Natural killer cell (primary cell): ENCODE measurements around the gene CTRB1. TPM values are rescaled to one million over a fixed set of nuclear protein-coding genes. Genes with fewer than 3 reads are reported as not detected.

ENCODE experiments used
- ATAC-seq, 3 donors: fragments of 150-1000 bp in 2 of 3; fragments of 200-7000 bp in 1 of 3; cut with Tn5 transposase; 1 replicate in 1 of 3; 2 replicates in 2 of 3; pipeline ENCODE4 v1.10.0; 2021; ENCODE audit warnings: mild to moderate bottlenecking in 2 of 3, moderate library complexity in 2 of 3
- DNase-seq, 2 donors: peaks; one replicate each; pipeline versions ENCODE4 v3.0.0 to v3.0.0-alpha.2; 2013 to 2021; ENCODE audit warnings: mixed read lengths in 1 of 2
- H3K27ac ChIP-seq: one replicate; pipeline ENCODE4 v1.5.1; 2013; ENCODE audit warnings: mild to moderate bottlenecking, low read length
- H3K27me3 ChIP-seq: one replicate; pipeline ENCODE4 v1.6.1; 2013; ENCODE audit warnings: low read length; ENCODE audit not compliant: control insufficient read depth, insufficient read depth
- H3K36me3 ChIP-seq: one replicate; pipeline ENCODE4 v1.6.1; 2013; ENCODE audit warnings: low read length; ENCODE audit not compliant: control insufficient read depth, insufficient read depth
- H3K4me1 ChIP-seq: one replicate; pipeline ENCODE4 v1.6.1; 2013; ENCODE audit warnings: low read length; ENCODE audit not compliant: control insufficient read depth, insufficient read depth
- H3K4me3 ChIP-seq: one replicate; pipeline ENCODE4 v1.5.1; 2013; ENCODE audit warnings: low read length
- H3K9me3 ChIP-seq: one replicate; pipeline ENCODE4 v1.6.1; 2013; ENCODE audit warnings: low read length; ENCODE audit not compliant: control insufficient read depth, insufficient read depth
- H3K27ac Mint-ChIP-seq, 2 donors: one replicate each; pipeline ENCODE4 v1.8.0; 2022; ENCODE audit warnings: mild to moderate bottlenecking in 2 of 2, mixed read lengths in 2 of 2, moderate library complexity in 1 of 2
- H3K27me3 Mint-ChIP-seq, 2 donors: one replicate each; pipeline ENCODE4 v1.8.0; 2022; ENCODE audit warnings: low read depth in 2 of 2, mixed read lengths in 2 of 2
- H3K36me3 Mint-ChIP-seq: one replicate; pipeline ENCODE4 v1.8.0; 2022; ENCODE audit warnings: mixed read lengths
- H3K4me1 Mint-ChIP-seq, 2 donors: one replicate each; pipeline ENCODE4 v1.8.0; 2022; ENCODE audit warnings: mixed read lengths in 2 of 2
- H3K4me3 Mint-ChIP-seq: one replicate; pipeline ENCODE4 v1.8.0; 2022; ENCODE audit warnings: mild to moderate bottlenecking, moderate library complexity, mixed read lengths
- H3K9me3 Mint-ChIP-seq, 2 donors: one replicate each; pipeline ENCODE4 v1.8.0; 2022; ENCODE audit warnings: mixed read lengths in 2 of 2
- CTCF ChIP-seq: fragments of 200-600 bp; IDR thresholded peaks from one replicate; pipeline ENCODE4 v1.8.0; 2022; ENCODE audit warnings: antibody characterized with exemption
- WGBS: methylation state at CpG from one replicate; pipeline ENCODE4 v1.1.7; 2013; ENCODE audit warnings: missing lambda C conversion rate; ENCODE audit not compliant: insufficient coverage; 5-methylcytosine and 5-hydroxymethylcytosine counted together
- intact Hi-C: fragments of 100-400 bp; cut with micrococcal nuclease; formaldehyde crosslinking; loops from one replicate; pipeline ENCODE4 v1.14.2; 2022
- total RNA-seq, 4 donors: library from RNA; stranded (reverse); fragments of 120-200 nt in 1 of 4; gene quantifications; one replicate each; pipeline versions ENCODE4 v1.2.3 to v1.2.4, GENCODE V29; 2013 to 2022

The CTRB1 gene
- total RNA-seq, 3 donors from 2014 or later (not counting 1 experiment from before 2014, with no cell fraction given): not detected

DNA sequence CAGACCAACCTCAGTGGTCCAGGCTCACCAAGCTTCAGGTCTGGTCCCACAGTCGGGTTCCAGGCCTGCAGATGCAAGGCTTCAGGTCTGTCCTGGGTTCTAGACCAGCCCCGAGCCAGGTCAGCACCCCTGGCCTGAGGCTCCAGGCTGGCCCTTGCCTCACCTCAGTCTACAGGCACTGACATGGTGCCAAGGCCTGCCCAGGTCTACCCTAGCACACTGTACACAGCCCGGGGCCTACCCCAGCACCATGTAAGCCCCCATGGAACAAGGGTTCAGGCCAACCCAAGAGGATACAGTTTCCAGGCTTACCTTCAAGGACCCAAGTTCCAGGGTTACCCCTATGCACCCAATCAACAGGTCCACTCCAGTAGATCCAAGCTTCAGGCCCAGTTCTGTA lies 43.7 kb upstream of the CTRB1 start:
- Mint-ChIP-seq H3K27me3 (no peaks in the 10 kb centered on the region), H3K4me3 (no peak overlapping the region), H3K36me3 (peaks cover 41% of the 10 kb centered on the region), H3K4me1 (no peaks in the 10 kb centered on the region), H3K27ac (no peak overlapping the region), H3K9me3 (peaks cover 21 to 36% of the 10 kb centered on the region in 2 donors)
- ATAC-seq (no peak), DNase-seq (no peak)
- Histone ChIP-seq H3K4me3 (no peak overlapping the region), H3K9me3 (peaks cover 49% of the 10 kb centered on the region), H3K4me1 (no peaks in the 10 kb centered on the region), H3K36me3 (peaks cover 3% of the 10 kb centered on the region), H3K27ac (no peak overlapping the region), H3K27me3 (no peaks in the 10 kb centered on the region)
- WGBS: 97% methylated on average over 3 of the region's 3 CpGs
- TF ChIP-seq CTCF: no peak
- intact Hi-C loops: no loop called here

DNA sequence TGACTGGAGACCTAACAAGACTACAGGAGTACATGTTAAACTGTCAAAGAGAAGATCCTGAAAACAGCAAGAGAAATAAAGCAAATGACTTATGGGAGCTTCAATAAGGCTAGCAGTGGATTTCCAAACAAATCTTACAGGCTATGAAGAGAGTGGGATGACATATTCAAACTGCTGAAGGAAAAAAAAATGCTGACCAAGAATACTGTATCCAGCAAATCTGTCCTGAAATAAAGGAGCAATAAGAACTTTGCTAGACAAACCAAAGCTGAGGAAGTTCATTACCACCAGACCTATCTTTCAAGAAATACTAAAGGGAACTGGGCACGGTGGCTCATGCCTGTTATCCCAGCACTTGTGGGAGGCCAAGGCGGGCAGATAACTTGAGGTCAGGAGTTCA lies 41.9 kb upstream of the CTRB1 start:
- DNase-seq: no peak
- Histone ChIP-seq H3K4me3 (no peak overlapping the region), H3K36me3 (no peaks in the 10 kb centered on the region), H3K27me3 (no peaks in the 10 kb centered on the region), H3K4me1 (no peaks in the 10 kb centered on the region), H3K27ac (no peak overlapping the region), H3K9me3 (peaks cover 46% of the 10 kb centered on the region)
- no peak for TF ChIP-seq CTCF
- ATAC-seq: no peak
- Mint-ChIP-seq H3K27ac (no peak overlapping the region), H3K4me1 (no peaks in the 10 kb centered on the region), H3K4me3 (no peak overlapping the region), H3K36me3 (peaks cover 26% of the 10 kb centered on the region), H3K27me3 (peaks cover 0 to 4% of the 10 kb centered on the region in 2 donors), H3K9me3 (peaks cover 20 to 32% of the 10 kb centered on the region in 2 donors)
- intact Hi-C loops: no loop called here
- 97% methylated on average over 2 of the region's 2 CpGs for WGBS

- DNase-seq (no peak), ATAC-seq (no peak)
- H3K36me3 Mint-ChIP-seq: peaks cover 10% of the 10 kb centered on the region
- Histone ChIP-seq H3K27ac (no peak overlapping the region), H3K4me3 (no peak overlapping the region), H3K9me3 (peaks cover 30% of the 10 kb centered on the region), H3K4me1 (no peaks in the 10 kb centered on the region), H3K36me3 (no peaks in the 10 kb centered on the region), H3K27me3 (no peaks in the 10 kb centered on the region)
- H3K4me3 Mint-ChIP-seq: no peak overlapping the region
- H3K4me1 Mint-ChIP-seq: no peaks in the 10 kb centered on the region
- intact Hi-C loops: no loop called here
- peaks cover 0 to 9% of the 10 kb centered on the region in 2 donors for H3K27me3 Mint-ChIP-seq
- WGBS: 90% methylated on average over 6 of the region's 6 CpGs
- TF ChIP-seq CTCF: no peak
- peaks cover 10 to 15% of the 10 kb centered on the region in 2 donors for H3K9me3 Mint-ChIP-seq
- no peak overlapping the region for H3K27ac Mint-ChIP-seq
Observed at GRCh38 chr16:75179208-75179607, 39.6 kb upstream of the CTRB1 start.

DNA sequence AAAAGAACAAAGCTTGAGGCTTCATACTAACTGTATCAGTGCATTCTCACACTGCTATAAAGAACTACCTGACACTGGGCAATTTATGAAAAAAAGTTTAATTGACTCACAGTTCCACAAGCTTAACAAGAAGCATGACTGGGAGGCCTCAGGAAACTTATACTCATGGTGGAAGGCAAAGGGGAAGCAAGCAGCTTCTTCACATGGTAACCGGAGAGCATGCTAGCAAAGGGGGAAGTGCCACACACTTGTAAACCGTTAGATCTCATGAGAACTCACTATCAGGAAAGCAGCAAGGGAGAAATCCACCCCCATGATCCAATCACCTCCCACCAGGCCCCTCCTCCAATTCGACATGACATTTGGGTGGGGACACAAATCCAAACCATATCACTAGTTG lies 37.2 kb upstream of the CTRB1 start:
- no peak overlapping the region for H3K27ac ChIP-seq
- Mint-ChIP-seq H3K9me3 (peaks cover 7 to 9% of the 10 kb centered on the region in 2 donors), H3K4me1 (no peaks in the 10 kb centered on the region), H3K4me3 (no peak overlapping the region), H3K27me3 (peaks cover 6 to 9% of the 10 kb centered on the region in 2 donors), H3K27ac (no peak overlapping the region), H3K36me3 (peaks cover 2% of the 10 kb centered on the region)
- no peak for TF ChIP-seq CTCF
- DNase-seq (no peak), ATAC-seq (no peak)
- H3K36me3 ChIP-seq: no peaks in the 10 kb centered on the region
- peaks cover 10% of the 10 kb centered on the region for H3K9me3 ChIP-seq
- intact Hi-C loops: no loop called here
- no peaks in the 10 kb centered on the region for H3K27me3 ChIP-seq
- H3K4me1 ChIP-seq: no peaks in the 10 kb centered on the region
- 26% methylated on average over 3 of the region's 3 CpGs for whole genome bisulfite sequencing
- no peak overlapping the region for H3K4me3 ChIP-seq
